BE2C (cell line): ENCODE measurements around the gene LEFTY1.

ENCODE experiments used
- DNase-seq: peaks from one replicate; pipeline ENCODE4 v3.0.0-alpha.2; 2020
- H3K27me3 ChIP-seq: fragments of 250-450 bp; sonication (Bioruptor Pico); 2 replicates; pipeline ENCODE4 v1.5.1; 2020; ENCODE audit warnings: mild to moderate bottlenecking
- H3K36me3 ChIP-seq: fragments of 250-450 bp; sonication (Bioruptor Pico); 2 replicates; pipeline ENCODE4 v1.5.1; 2020; ENCODE audit warnings: mild to moderate bottlenecking
- H3K4me1 ChIP-seq: fragments of 250-450 bp; sonication (Bioruptor Pico); 2 replicates; pipeline ENCODE4 v1.5.1; 2020
- H3K4me3 ChIP-seq: 2 replicates; pipeline ENCODE4 v1.5.1; 2011; ENCODE audit warnings: low read depth, low read length
- H3K9me3 ChIP-seq: fragments of 250-450 bp; sonication (Bioruptor Pico); 2 replicates; pipeline ENCODE4 v1.5.1; 2020
- CTCF ChIP-seq: IDR thresholded peaks from 2 replicates; pipeline ENCODE4 v1.5.1; 2012; ENCODE audit warnings: mild to moderate bottlenecking, low read depth, low read length

The LEFTY1 gene

GRCh38 chr1:225908013-225908640 lies 19.2 kb upstream of the LEFTY1 start:
- Histone ChIP-seq H3K9me3 (no peaks in the 10 kb centered on the region), H3K4me3 (no peak overlapping the region), H3K4me1 (peaks cover 6% of the 10 kb centered on the region; the same call in 1 of the 2 replicates), H3K27me3 (no peaks in the 10 kb centered on the region), H3K36me3 (no peaks in the 10 kb centered on the region)
- DNase-seq = no peak
- no peak for TF ChIP-seq CTCF

- DNase-seq = no peak
- Histone ChIP-seq H3K36me3 (no peaks in the 10 kb centered on the region), H3K4me1 (peaks cover 6% of the 10 kb centered on the region; the same call in 1 of the 2 replicates), H3K27me3 (no peaks in the 10 kb centered on the region), H3K9me3 (no peaks in the 10 kb centered on the region), H3K4me3 (no peak overlapping the region)
- TF ChIP-seq CTCF = no peak
These were observed 18.4 kb upstream of the LEFTY1 start for GRCh38 chr1:225907341-225907740.

- H3K36me3 ChIP-seq = no peaks in the 10 kb centered on the region
- no peak for TF ChIP-seq CTCF
- H3K4me1 ChIP-seq = peaks cover 6% of the 10 kb centered on the region; the same call in 1 of the 2 replicates
- DNase-seq = no peak
- H3K9me3 ChIP-seq = no peaks in the 10 kb centered on the region
- H3K4me3 ChIP-seq = no peak overlapping the region
- no peaks in the 10 kb centered on the region for H3K27me3 ChIP-seq
These were observed 17.5 kb upstream of the LEFTY1 start for GRCh38 chr1:225906467-225906866.

- H3K9me3 ChIP-seq = no peaks in the 10 kb centered on the region
- DNase-seq = no peak
- no peak overlapping the region for H3K4me3 ChIP-seq
- peaks cover 6% of the 10 kb centered on the region; the same call in 1 of the 2 replicates for H3K4me1 ChIP-seq
- TF ChIP-seq CTCF = no peak
- H3K27me3 ChIP-seq = no peaks in the 10 kb centered on the region
- no peaks in the 10 kb centered on the region for H3K36me3 ChIP-seq
These were observed 14.7 kb upstream of the LEFTY1 start for GRCh38 chr1:225903623-225904022.

- no peaks in the 10 kb centered on the region for H3K9me3 ChIP-seq
- no peak for TF ChIP-seq CTCF
- DNase-seq = no peak
- H3K4me3 ChIP-seq = no peak overlapping the region
- H3K27me3 ChIP-seq = no peaks in the 10 kb centered on the region
- H3K36me3 ChIP-seq = no peaks in the 10 kb centered on the region
- no peaks in the 10 kb centered on the region for H3K4me1 ChIP-seq
These were observed 10.3 kb upstream of the LEFTY1 start for GRCh38 chr1:225899044-225899925.
